ENCODE measurements around the gene SEC23IP.
"Not testable (repeated sequence)": the region's sequence is repeated elsewhere in the genome, so short reads cannot be mapped to it uniquely, and the experiment has no call there.

Gene SEC23IP

DNA sequence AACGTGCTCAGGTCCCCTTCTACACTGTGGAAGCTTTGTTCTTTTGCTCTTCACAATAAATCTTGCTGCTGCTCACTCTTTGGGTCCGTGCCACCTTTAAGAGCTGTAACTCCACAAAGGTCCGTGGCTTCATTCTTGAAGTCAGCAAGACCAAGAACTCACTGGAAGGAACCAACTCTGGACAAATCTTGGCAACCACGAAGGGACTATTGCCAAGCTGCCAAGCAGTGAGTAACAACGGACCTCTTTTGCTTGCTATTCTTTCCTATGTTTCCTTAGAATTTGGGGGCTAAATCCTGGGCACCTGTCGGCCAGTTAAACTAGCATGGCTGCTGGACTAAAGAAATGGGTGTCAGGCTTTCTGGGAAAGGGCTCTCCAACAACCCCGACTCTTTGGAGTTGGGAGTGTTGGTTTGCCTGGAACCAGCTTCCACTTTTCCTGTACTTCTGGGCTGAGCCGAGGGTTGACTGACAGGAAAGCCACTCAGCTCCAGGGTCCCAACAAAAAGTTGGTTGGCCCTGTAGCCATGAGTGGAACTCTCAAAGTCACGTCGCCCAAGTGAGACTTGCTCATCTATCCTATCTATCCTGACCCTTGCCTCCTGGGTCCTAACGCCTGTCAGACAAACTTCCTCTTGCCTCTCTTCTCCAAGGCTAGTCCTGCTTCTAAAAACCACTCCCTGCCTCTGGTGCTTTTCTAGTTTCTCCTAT is 8.5 kb upstream of the SEC23IP start:
- DNase-seq (ENCODE audit: low read depth in 2 of 2) = not testable (repeated sequence)

DNA sequence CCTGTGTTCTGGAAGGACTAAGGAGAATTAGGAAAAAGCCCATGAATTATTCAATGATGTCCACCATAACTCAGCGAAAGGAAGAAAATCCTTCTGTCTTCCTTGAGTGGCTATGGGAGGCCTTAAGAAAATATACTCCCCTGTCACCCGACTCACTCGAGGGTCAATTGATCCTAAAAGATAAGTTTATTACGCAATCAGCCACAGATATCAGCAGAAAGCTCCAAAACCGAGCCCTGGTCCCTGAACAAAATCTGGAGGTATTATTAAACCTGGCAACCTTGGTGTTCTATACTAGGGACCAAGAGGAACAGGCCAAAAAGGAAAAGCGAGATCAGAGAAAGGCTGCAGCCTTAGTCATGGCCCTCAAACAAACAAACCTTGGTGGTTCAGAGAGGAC is 6.5 kb upstream of the SEC23IP start:
- DNase-seq (ENCODE audit: low read depth in 2 of 2) = not testable (repeated sequence)

DNA sequence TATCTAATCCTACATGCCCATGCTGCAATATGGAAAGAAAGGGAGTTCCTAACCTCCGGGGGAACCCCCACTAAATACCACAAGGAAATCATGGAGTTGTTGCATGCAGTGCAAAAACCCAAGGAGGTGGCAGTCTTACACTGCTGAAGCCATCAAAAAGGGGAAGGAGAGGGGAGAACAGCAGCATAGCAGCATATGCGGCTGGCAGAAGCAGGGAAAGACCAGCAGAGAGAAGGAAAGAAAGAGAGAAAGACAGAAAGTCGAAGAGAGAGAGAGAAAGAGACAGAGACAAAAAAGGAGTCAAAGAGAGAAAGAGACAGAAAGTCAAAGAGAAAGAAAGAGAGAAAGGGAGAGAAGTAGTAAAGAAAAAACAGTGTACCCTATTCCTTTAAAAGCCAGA is 3.8 kb upstream of the SEC23IP start:
- not testable (repeated sequence) for DNase-seq (ENCODE audit: low read depth in 2 of 2)

DNA sequence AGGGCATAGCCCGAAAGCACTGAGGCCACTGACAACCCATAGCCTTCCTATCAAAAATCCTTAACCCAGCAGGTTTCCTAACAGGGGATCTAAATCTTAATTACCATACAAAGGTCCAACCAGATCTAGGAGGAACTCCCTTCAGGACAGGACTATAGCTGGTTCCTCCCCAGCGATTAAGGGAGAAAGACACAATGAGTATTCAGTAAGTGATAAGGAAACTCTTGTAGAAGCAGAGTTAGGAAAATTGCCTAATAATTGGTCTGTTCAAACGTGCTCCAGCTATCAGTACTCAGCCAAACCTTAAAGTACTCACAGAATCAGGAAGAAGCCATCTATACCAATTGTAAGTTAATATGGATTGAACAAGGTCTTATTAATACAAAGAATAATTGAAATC is 3.3 kb upstream of the SEC23IP start:
- not testable (repeated sequence) for DNase-seq (ENCODE audit: low read depth in 2 of 2)

DNA sequence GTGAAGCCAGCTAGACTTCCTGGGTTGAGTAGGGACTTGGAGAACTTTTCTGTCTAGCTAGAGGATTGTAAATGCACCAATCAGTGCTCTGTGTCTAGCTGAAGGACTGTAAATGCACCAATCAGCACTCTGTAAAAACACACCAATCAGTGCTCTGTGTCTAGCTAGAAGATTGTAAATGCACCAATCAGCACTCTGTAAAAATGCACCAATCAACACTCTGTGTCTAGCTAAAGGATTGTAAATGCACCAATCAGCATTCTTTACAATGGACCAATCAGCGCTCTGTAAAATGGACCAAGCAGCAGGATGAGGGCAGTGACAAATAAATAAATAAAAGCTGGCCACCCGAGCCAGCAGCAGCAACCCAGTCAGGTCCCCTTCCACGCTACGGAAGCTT is 2.2 kb upstream of the SEC23IP start:
- not testable (repeated sequence) for DNase-seq (ENCODE audit: low read depth in 2 of 2)

DNA sequence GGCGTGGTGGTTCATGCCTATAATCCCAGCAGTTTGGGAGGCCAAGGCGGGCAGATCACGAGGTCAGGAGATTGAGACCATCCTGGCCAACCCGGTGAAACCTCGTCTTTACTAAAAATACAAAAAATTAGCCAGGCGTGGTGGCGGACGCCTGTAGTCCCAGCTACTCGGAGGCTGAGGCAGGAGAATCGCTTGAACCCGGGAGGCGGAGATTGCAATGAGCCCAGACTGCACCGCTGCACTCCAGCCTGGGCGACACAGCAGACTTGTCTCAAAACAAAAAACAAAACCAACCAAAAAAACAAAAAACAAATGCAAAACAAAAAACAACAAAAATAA is 712 bp upstream of the SEC23IP start:
- DNase-seq (ENCODE audit: low read depth in 2 of 2) = not testable (repeated sequence)

DNA sequence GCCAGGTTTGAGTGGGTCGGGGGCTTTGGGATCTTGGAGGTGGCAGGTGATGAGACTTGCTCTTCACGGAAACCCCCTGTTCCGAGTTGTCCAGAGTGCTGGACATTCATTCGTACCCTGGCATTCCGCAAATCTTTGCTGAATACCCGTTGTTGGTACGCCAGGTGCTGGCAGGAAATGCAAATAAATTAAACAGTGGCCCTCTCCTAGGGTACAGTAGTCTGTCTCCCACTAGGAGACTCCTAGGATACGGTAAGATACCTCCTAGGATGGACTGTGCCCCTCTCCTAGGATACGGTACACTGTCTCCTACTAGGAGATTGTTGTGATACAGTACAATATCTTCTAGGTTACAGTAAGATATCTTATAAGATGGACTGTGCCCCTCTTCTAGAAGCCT is 544 bp downstream of the SEC23IP start:
- no peak for DNase-seq (ENCODE audit: low read depth in 2 of 2)

DNA sequence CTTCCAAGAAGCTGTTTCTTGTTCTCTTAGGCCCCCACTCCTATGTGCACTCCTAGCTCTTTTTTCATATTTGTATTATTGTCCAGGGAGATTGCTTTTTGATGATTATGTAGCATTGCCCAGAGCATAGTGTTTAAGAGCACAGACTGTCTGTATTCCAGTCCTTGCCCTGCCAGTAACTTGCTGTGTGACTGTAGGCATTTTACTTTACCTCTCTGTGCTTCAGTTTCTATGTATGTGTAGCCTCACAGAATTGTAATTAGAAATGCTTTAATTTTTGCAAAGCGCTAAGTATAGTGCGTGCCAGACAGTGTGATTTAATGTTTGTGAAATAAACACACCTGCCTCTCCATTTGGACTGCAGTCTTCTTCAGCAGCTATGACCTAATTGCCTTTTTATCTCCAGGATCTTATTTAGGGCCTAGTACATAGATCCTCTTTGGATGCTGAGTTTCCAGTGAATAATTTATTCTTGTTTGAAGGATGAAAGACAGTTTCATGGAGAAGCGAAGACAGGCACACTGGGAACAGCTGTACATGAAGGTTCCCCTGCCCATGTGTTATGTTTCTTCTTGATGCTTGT is 1.4 kb downstream of the SEC23IP start:
- DNase-seq (ENCODE audit: low read depth in 2 of 2) = no peak

DNA sequence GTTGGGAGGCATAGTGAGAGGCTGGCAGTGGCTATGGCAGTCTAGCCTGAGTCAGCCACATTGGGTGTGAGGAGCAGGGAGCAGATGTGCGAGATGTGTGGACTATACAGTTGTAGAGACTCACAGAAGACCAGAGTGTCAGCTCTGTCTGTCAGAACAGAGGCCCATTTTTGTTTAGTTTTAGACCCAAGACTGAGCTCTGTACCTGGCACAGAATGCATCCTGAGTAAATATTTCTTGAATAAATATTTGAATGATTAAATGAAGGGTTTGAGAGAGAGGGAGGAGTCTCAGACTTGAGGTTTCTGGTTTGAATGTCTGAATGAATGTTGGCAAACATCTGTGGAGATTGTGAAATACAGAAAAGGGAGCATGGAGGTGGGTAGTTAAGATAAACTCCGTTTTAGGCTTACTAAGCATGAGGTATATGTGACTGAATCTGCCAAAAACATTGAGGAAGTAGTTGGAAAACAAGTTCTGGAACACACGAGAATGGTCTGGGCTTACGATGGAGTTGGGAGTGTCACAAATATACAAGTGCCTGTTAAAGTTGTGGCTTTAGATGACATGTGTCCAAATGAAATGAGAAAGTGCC is 3.6 kb downstream of the SEC23IP start:
- DNase-seq (ENCODE audit: low read depth in 2 of 2) = no peak

DNA sequence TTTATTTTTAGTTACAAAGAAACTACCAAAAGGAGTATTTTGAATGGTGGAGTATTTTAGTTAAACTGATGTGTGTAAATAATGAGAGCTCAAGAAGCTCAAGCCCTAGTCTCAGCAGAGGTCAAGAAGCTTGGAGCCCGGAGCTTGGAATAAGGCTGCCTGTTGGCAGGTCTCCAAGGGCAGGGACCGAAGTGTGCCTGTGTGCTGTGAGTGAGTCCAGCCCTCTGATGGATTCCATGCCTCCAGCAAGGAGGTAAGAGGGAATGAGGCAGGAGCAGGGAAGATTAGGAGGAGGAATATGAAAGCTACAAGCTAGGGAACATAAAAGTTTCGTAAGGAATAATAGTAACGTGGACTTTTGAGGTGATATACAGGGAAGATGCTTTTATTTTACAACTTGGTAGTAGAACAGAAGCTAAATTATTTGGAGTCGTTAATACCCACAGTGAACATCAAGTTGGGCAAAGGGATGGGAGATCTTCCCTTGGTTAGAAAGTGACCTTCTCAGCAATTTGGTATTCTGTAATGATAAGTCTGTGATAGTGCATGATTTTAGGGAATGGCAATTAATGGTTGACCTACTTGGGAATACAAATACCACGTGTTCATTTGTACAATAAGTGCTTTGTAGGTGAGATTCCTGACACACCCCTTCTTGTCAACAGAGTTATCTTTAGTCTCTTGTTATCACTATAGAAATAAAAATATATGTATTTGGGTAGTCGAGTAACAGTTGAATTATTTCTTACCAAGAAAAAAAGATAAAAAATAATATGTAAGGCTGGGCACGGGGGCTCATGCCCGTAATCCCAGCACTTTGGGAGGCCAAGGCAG is 4.6 kb downstream of the SEC23IP start:
- DNase-seq (ENCODE audit: low read depth in 2 of 2) = no peak

DNA sequence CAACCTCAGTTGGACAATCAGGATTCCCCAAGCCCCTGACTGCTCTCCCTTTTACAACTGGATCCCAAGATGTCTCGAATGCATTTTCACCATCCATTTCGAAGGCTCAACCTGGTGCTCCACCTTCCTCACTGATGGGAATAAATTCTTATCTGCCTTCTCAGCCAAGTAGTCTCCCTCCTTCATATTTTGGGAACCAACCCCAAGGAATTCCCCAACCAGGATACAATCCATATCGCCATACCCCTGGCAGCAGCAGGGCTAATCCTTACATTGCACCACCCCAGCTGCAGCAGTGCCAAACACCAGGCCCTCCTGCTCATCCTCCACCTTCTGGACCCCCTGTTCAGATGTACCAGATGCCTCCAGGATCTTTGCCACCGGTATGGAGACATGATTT is 6.0 kb downstream of the SEC23IP start:
- no peak for DNase-seq (ENCODE audit: low read depth in 2 of 2)

DNA sequence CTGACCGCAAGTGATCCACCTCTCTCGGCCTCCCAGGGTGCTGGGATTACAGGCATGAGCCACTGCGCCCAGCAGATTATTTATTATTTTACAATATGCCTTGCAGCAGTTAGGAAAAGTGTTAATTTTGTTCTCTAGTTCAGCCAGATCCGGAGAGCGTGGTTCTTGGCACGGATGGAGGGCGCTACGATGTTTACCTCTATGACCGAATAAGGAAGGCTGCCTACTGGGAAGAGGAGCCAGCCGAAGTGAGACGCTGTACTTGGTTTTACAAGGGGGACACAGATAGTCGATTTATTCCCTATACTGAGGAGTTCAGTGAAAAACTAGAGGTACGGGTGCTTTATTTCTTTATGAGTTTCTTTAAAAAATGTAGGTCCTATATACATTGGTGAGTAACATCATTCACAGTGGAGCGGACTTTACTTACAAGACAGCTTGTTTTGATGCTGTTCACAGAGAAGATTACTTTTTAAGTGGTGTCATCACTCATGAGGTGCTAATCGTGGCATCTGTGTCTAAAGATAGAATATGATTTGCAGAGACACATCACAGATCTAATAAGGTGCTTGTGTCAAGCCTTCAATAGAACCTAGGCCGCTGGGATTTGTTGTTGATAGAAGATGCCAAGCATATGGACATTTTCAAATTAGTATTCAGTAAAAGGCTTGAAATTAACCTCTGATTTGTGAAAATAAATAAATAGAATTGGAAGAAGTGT is 11.6 kb downstream of the SEC23IP start:
- no peak for DNase-seq (ENCODE audit: low read depth in 2 of 2)

DNA sequence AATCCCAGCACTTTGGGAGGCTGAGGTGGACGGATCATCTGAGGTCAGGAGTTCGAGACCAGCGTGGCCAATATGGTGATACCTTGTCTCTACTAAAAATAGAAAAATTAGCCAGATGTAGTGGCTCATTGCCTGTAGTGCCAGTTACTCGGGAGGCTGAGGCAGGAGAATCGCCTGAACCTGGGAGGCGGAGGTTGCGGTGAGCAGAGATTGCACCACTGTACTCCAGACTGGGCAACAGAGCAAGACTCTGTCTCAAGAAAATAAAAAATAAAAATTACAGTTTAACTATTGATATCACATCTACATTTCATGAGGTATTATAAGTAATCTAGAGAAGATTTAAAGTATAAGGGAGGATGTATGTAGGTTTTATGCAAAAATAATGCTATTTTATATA is 15.2 kb downstream of the SEC23IP start:
- DNase-seq (ENCODE audit: low read depth in 2 of 2) = not testable (repeated sequence)

DNA sequence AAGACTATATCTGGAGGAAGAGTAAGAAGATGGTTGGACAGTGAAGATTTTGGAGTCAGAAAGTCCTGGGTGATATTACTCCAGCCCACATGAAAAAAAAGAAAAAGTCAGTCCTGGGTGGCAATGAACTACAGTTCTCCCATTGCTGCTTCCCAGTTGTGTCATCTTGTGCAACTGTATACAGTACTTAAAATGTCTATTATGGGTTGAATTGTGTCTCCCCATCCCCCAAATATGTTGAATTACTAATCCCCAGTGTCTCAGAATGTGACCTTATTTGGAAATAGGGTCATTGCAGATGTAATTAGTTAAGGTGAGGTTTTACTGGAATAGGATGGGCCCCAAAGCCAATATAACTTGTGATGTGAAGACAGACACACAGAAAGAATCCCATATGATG is 15.6 kb downstream of the SEC23IP start:
- no peak for DNase-seq (ENCODE audit: low read depth in 2 of 2)

DNA sequence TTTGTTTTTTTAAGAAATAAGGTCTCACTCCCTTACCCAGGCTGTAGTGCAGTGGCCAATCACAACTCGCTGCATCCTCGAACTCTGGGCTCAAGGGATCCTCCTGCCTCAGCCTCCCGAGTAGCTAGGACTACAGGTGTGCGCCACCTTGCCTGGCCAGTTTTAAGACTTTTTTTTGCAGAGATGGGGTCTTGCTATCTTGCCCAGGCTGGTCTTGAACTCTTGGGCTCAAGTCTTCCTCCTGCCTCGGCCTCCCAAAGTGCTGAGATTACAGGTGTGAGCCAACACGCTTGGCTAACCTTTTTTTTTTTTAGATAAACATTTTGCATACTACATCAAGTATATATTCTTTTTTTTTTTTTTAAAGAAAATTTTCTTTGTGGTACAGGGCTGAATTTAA is 18.2 kb downstream of the SEC23IP start:
- no peak for DNase-seq (ENCODE audit: low read depth in 2 of 2)

DNA sequence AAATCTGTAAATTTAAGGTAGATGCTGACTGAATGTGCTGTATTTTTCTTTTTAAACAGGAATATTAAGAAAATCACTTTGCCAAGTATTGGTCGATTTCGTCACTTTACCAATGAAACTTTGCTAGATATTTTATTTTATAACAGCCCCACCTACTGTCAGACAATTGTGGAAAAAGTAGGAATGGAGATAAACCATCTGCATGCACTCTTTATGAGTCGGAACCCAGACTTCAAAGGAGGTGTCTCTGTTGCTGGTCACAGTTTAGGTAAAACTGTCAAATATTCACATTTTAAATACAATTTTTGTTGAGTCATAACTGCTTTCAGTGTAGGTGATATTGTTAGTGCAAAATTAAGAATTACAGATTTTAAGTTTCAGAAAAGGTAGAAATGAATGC is 25.2 kb downstream of the SEC23IP start:
- no peak for DNase-seq (ENCODE audit: low read depth in 2 of 2)

DNA sequence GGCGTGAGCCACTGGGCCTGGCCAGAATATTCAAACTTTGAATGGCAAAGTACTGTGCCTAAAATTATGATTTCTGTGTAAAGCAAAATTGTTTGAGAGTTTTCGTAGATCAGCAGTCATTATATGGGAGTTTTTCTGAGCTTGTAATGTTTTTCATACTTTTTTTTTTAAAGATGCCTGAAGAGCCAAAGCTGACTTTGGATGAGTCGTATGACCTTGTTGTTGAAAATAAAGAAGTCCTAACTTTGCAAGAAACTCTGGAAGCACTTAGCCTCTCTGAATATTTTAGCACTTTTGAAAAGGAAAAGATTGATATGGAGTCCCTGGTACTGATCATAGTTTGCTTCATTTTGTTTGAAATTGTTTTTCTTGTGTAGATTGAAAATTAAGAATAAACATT is 26.7 kb downstream of the SEC23IP start:
- DNase-seq (ENCODE audit: low read depth in 2 of 2) = no peak

DNA sequence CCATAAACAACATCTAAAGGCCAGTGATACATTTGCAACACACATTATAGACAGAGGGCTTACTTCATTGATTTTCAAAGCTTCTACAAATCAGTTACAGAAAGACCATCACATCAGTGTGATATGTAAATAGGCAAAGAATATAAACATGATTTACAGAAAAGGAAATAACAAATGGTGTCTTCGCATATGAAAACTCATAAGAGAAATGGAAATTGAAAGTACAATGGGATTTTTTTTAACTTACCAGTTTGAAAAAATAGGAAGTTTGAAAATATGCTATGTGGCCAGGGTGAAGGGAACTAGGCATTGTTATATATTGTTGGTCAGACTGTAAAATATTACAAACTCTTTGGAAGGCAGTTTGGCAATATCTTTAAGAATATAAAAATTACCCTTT is 27.3 kb downstream of the SEC23IP start:
- DNase-seq (ENCODE audit: low read depth in 2 of 2) = no peak

DNA sequence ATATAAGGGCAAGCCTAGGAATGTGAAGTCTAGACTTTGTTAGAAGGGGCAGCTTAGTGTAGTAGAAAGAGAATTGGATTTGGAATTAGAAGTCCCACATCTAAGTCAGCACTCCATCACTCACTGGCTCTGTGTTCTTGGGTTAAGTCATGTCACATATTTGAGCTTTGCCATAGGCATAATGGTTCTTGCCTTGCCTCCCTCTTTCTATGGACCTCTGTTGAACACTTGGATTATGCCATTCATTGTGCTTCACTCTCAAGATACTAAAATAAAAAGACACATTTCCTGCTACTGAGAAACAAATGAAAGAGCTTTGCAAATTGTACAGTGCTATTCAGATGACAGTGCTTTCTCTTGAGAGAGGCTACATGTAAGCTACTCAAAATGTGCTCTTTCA is 35.9 kb downstream of the SEC23IP start:
- no peak for DNase-seq (ENCODE audit: low read depth in 2 of 2)

DNA sequence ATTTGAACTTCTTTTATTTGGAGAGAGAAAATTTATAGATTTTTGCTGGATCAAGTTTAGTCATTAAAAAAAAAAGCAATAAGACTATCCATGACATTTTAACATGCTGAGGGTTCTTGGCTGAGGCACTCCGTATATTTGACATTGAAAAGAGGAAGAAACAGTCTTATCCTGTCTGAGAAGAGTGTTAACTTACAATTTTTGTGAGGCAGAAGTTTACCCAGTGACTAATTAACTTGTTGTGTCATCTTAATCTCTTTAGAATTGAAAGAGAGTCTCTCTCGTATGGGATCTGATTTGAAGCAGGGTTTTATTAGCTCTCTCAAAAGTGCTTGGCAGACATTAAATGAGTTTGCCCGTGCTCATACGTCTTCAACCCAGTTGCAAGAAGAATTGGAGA is 39.3 kb downstream of the SEC23IP start:
- DNase-seq (ENCODE audit: low read depth in 2 of 2) = no peak

DNA sequence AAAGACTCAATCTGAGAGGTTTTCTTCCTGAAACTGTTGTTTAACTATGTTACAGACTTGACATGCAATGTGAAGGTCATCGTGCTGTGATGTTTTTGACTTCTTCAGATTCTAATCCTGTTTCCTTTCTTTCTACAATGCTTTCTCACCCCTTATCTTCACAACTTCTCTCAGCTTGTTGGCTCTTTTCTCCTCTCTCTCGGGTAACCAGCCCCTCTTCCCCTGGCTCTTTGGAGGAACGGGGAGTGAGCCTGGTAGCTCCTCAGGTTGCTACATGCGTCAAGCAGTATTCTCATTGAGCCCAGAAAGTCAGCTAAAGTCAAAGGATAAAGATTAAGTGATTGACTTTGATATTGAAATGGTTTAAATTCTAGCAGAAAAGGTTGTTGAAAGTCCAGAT is 40.1 kb downstream of the SEC23IP start:
- DNase-seq (ENCODE audit: low read depth in 2 of 2) = no peak

DNA sequence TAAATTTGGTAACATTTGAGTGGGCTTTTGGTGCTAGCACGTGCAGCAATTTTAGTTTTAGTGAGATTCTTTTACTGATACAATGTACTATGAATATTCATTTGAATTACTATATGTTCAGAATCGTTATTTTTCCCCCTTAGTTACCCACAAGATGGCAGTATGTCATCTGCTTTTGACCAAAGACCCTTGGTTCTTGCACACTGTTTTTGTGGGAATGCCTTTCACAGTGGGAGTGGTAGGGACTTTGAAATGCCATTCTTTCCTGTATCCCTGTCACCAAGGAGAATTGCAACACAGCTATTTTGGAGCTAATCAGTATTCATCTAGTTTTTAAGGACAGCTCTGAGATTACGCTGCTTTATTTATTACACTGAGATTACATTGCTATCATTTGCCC is 40.6 kb downstream of the SEC23IP start:
- no peak for DNase-seq (ENCODE audit: low read depth in 2 of 2)
